Stimulated activated CD4-positive, alpha-beta T cell treated with anti-CD3 and anti-CD28 coated beads, Interleukin-1b, Interleukin-23, amount 100 ng/mL, for 48 hours (primary cell): ENCODE measurements around the gene IYD.
A peak's percentile ranks its signal among the peaks of the same experiment; 100 is the strongest.

Source experiments
- DNase-seq: peaks from one replicate; pipeline ENCODE4 v3.0.0-alpha.2; 2020

The IYD gene

GRCh38 chr6:150368762-150369161, at the start of gene IYD:
Gene IYD, plus strand, starts transcription at chr6:150369012. Its CDS starts 20 bp downstream, at chr6:150369032.
- no peak for DNase-seq

GRCh38 chr6:150319924-150320323, 48.9 kb upstream of the IYD start:
- DNase-seq = no peak

GRCh38 chr6:150320442-150320841, 48.4 kb upstream of the IYD start:
- no peak for DNase-seq

GRCh38 chr6:150322466-150322871, 46.3 kb upstream of the IYD start:
- no peak for DNase-seq

- no peak for DNase-seq
These were observed 45.6 kb upstream of the IYD start for GRCh38 chr6:150323205-150323604.

GRCh38 chr6:150324044-150324443, 44.8 kb upstream of the IYD start:
- no peak for DNase-seq

- DNase-seq = no peak
These were observed 43.6 kb upstream of the IYD start for GRCh38 chr6:150325066-150325772.

GRCh38 chr6:150327117-150327774, 41.6 kb upstream of the IYD start:
- no peak for DNase-seq

GRCh38 chr6:150328744-150329405, 39.9 kb upstream of the IYD start:
- DNase-seq = no peak

- no peak for DNase-seq
These were observed 37.5 kb upstream of the IYD start for GRCh38 chr6:150331344-150331743.

- no peak for DNase-seq
These were observed 35.8 kb upstream of the IYD start for GRCh38 chr6:150332939-150333584.

- no peak for DNase-seq
These were observed 35.2 kb upstream of the IYD start for GRCh38 chr6:150333585-150333941.

- peak; percentile 34 for DNase-seq
These were observed 33.7 kb upstream of the IYD start for GRCh38 chr6:150334790-150335783.

- DNase-seq = no peak
These were observed 32.5 kb upstream of the IYD start for GRCh38 chr6:150336299-150336698.

- no peak for DNase-seq
These were observed 32.1 kb upstream of the IYD start for GRCh38 chr6:150336708-150337107.

- no peak for DNase-seq
These were observed 26.7 kb upstream of the IYD start for GRCh38 chr6:150342126-150342525.

- DNase-seq = no peak
These were observed 25.4 kb upstream of the IYD start for GRCh38 chr6:150343434-150343833.

GRCh38 chr6:150345781-150346180, 23.0 kb upstream of the IYD start:
- no peak for DNase-seq

- DNase-seq = no peak
These were observed 22.5 kb upstream of the IYD start for GRCh38 chr6:150346346-150346745.

GRCh38 chr6:150347845-150348244, 21.0 kb upstream of the IYD start:
- no peak for DNase-seq

GRCh38 chr6:150349546-150349945, 19.3 kb upstream of the IYD start:
- DNase-seq = no peak
